22Rv1 (cell line): ENCODE measurements around the gene ADAMTS1.

ENCODE experiments used
- H3K27ac ChIP-seq: fragments of 450-650 bp; 2 replicates; pipeline ENCODE4 v1.5.1; 2017
- ZFX ChIP-seq: fragments of 450-650 bp; IDR thresholded peaks from 2 replicates; pipeline ENCODE4 v1.6.1; 2017; ENCODE audit warnings: antibody characterized with exemption, borderline replicate concordance
- TF ChIP-seq, protein P1 (sequence below): fragments of 450-650 bp; IDR thresholded peaks from 2 replicates; pipeline ENCODE4 v1.5.1; 2017; ENCODE audit warnings: mild to moderate bottlenecking

ADAMTS1 gene

DNA sequence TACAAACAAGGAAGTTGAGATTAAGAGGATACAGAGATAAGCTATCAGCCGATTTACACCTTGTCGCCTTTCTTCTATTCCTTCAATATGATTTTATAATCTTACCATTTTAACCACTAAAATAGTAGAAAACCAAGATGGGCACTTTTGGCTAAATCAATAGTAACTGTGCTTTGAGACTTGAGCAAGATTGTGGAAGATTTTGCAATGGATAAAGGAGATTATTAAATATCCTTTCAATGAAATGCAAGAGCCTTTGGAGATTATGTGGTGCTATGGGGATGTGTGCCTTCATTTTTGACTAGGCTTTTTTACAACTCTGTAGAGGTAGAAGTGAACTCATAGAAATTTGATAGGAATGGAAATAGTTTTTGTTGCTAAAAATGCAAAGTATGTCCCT, 33.7 kb downstream of the ADAMTS1 start:
- H3K27ac ChIP-seq = no peak overlapping the region
- TF ChIP-seq, protein P1, sequence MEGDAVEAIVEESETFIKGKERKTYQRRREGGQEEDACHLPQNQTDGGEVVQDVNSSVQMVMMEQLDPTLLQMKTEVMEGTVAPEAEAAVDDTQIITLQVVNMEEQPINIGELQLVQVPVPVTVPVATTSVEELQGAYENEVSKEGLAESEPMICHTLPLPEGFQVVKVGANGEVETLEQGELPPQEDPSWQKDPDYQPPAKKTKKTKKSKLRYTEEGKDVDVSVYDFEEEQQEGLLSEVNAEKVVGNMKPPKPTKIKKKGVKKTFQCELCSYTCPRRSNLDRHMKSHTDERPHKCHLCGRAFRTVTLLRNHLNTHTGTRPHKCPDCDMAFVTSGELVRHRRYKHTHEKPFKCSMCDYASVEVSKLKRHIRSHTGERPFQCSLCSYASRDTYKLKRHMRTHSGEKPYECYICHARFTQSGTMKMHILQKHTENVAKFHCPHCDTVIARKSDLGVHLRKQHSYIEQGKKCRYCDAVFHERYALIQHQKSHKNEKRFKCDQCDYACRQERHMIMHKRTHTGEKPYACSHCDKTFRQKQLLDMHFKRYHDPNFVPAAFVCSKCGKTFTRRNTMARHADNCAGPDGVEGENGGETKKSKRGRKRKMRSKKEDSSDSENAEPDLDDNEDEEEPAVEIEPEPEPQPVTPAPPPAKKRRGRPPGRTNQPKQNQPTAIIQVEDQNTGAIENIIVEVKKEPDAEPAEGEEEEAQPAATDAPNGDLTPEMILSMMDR = no peak
- TF ChIP-seq ZFX = no peak

DNA sequence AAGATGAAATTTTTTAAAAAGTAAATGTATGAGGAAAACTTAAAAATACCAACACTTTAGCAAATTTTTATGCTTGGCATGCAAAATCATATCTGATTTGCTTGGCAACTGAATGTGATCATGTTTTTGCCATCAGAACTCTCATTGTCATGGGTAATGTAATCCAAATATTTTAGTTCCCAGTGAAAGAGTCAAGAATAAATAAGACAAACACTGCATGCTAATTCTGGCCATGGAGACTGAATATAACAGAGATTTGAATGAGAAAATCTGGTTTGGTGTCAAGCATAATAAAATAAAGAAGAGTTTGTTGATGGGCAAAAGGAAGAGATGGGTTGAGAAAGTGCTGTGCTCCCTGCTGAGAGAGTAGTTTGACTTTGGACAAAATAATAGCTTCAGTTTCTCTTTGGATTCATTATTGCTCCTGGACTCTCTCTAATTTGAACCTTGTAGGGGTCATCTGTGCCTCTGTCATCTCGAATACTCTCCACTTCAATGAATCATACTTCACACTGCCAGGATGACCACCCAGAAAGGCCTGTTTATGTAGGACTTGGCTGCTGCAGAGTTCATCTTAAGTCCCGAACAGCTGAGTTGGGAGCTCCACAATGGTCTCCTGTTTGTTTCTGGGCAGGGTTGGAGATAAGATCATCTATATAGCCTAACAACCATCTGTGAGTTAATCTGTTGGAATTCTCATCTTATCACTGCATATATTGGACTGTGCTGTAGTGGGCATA, 34.4 kb downstream of the ADAMTS1 start:
- no peak overlapping the region for H3K27ac ChIP-seq
- TF ChIP-seq, protein P1 = no peak
- TF ChIP-seq ZFX = no peak

DNA sequence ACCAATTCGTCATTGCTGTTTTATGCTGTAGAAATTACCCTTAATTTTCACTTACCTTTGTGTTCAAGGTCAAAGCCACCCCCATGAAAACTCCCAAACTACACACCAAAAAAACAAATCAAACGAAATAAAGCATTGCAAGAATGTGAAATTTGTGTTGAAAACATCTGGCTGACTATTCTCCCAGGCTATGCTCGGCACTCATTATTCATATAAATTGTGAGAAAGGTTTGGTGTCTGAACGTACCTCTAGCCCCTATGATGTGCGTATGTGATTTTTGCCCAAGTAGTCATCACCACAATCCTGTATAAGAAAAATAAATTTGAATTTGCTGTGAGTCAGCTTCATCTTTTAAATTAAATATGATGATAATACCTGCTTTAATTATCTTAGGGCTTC, 34.9 kb downstream of the ADAMTS1 start:
- no peak overlapping the region for H3K27ac ChIP-seq
- no peak for TF ChIP-seq ZFX
- TF ChIP-seq, protein P1 = no peak

DNA sequence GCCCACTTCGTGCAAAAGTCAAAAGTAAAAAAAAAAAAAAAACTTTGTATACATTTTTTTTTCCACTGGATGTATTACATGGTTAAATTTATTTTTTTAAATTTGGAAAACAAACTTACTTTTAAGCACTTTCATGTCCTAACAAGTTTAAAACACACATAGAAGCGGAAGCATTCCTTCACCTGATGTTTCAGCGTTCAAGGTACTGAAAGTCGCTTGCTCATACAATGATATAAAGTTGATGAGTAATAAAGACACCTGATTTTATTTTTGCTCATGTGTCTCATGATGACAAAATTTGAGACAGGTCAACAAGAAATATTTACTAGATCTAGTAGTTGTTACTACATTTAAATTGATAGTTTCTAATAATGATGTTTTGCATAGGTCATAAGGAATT, 35.5 kb downstream of the ADAMTS1 start:
- no peak for TF ChIP-seq ZFX
- TF ChIP-seq, protein P1 = no peak
- H3K27ac ChIP-seq = no peak overlapping the region

DNA sequence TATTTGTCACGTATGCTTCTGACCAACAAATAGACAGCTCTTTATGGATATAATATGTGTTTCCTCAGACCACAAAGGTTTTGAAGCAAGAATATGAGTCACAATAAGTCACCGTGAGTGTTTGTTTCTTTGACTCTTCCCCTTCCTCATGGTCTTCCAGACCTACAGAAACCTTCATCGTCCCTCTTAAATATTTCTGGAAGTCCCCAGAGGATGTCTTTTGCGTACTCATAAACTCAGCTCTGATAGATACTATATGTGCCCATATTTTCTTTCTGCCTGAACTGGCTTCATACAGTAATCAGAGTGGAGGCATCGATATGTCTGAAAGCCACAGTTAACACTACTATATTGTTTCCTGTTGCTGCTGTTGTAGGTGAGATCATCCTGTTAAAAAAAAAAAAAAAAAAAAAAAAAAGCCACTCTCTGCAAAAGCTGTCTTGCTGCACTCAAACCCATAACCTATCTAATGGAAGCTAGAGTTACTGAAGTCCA, 38.4 kb downstream of the ADAMTS1 start:
- TF ChIP-seq ZFX = no peak
- TF ChIP-seq, protein P1 = no peak
- H3K27ac ChIP-seq = no peak overlapping the region

DNA sequence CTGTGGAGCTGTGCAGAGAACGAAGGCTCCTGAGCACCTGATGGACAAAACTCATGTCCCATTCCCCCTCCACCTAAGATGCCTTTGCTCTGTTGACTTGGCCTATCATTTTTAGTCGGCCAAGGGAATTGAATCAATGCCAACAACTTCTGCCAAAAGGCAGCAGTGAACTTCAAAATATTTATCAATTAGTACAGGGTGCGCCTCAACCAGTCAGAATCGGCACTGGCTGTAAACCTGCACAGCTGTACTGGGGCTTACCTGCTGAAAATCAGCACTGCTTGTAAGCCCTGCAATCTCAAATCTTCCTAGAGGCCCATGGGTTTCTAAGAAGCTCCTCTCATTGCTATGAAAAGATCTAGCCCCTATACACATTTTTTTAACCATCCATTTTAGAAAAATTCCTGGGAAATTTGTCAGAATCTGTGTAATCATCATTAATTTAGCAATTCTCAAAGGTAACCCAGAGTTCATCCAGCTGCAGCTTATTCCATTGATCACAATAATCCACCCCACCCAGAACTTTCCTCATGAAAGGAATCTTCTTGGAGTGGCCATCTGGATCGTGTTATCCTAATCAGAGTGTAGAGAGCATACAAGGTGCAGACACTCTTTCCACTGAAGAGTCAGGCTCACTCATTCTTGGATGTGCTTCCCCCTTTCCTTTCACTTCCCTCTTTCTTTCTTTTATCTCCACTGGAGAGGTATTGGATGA, 40.2 kb downstream of the ADAMTS1 start:
- no peak for TF ChIP-seq ZFX
- TF ChIP-seq, protein P1 = no peak
- H3K27ac ChIP-seq = no peak overlapping the region

DNA sequence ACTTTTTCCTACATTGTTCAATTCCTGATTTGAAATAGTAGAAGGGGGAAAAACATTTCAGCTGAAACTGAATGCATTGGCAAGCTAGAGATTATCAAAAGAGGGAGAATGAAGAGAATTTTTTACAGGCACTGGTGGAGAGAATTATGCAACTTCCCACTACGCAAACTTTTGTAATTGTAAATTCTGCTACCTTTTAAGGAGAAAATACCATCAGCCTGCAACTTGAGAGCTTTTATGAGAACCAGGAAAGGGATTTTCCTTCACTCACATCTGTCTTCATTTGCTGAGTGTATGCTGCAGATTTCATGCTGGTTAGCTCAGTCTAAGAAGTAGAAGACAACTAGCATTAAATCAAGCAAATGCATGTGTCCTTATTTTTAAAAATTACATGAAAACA, 43.7 kb downstream of the ADAMTS1 start:
- no peak overlapping the region for H3K27ac ChIP-seq
- no peak for TF ChIP-seq ZFX
- TF ChIP-seq, protein P1 = no peak
